ENCODE measurements around the gene DGKG.

DGKG gene

DNA sequence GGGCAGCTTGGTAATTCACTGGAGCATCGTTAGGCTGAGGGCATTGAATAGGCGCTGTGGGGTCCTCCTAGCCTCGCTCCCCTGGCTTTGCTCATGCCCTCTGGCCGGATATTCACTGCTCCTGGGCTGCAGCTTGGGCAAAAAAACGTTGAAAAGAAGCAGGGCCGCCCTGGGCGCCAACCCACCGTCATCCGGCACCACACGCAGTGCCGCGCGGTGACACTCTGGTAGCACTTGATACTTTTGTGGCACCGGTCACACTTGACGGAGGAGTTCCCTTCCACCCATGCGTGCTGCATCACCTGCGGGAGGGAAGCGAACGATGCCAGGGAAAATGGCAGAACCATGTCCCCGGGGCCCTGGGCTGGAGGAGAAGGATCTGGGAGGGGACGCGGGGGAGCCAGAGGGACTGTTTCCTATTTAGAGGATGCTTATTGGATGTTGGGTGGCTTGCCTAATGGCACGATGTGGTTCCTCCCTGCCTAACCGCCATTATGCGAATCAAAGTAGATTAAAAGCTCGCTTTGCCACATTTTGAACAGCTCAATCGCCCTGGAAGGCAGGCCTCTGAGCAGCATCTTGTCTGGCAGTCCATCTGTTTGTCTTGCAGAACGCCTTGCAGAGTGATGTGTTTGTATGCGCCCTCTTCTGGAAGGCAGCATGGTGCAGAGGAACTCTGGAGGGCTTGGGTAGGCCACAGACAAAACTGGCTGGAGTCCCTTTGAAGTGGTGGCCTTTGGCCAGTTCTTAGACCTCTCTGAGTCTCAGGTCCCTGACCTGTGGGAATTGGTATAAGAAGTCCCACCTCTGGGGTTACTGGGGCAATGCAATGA is 93.2 kb downstream of the DGKG start:
- Histone ChIP-seq H3K4me2 (ENCODE audit: low read depth, low read length, poor library complexity, severe bottlenecking) (no peak overlapping the region), H3K27me3 (ENCODE audit: insufficient read depth, low read length, poor library complexity, severe bottlenecking) (no peaks in the 10 kb centered on the region), H3K79me2 (ENCODE audit: insufficient read depth, low read length) (no peaks in the 10 kb centered on the region)

DNA sequence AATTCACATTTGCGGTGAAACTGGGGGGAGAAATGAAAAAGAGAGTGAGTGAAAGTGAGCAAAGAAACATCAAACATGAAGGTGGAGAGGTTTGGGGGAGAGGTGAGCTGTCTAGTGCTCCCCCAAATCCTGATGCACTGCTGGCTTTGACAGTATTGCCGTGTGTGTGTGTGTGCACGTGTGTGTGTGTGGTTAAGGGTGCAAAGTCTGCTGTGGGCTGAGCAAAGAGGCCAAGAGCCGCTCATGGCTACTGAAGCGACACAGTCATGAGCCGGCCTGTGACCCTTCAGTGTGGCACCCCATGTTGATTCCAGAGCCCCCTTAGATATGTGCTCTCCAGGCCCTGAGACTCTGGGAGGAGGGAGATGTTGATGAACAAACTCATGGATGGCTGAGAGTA is 94.3 kb downstream of the DGKG start:
- Histone ChIP-seq H3K4me1 (ENCODE audit: insufficient read depth, low read length, poor library complexity, severe bottlenecking) (no peaks in the 10 kb centered on the region), H3K79me2 (ENCODE audit: insufficient read depth, low read length) (no peaks in the 10 kb centered on the region), H3K27me3 (ENCODE audit: insufficient read depth, low read length, poor library complexity, severe bottlenecking) (no peaks in the 10 kb centered on the region), H4K20me1 (ENCODE audit: insufficient read depth, low read length, poor library complexity, severe bottlenecking) (no peaks in the 10 kb centered on the region), H3K4me2 (ENCODE audit: low read depth, low read length, poor library complexity, severe bottlenecking) (no peak overlapping the region), H3K36me3 (ENCODE audit: insufficient read depth, low read length) (no peaks in the 10 kb centered on the region), H3K9me2 (replicated peaks; ENCODE audit: low read depth, low read length) (no peaks in the 10 kb centered on the region), H3K4me3 (ENCODE audit: low read length, poor library complexity, severe bottlenecking) (no peak overlapping the region), H2AFZ (ENCODE audit: low read length) (no peak overlapping the region), H3F3A (ENCODE audit: low read depth) (no peaks in the 10 kb centered on the region), H3K9me3 (ENCODE audit: insufficient read depth, low read depth, low read length) (no peaks in the 10 kb centered on the region), H3K9ac (ENCODE audit: low read depth, low read length, poor library complexity, severe bottlenecking) (no peak overlapping the region)
- TF ChIP-seq, protein P1, sequence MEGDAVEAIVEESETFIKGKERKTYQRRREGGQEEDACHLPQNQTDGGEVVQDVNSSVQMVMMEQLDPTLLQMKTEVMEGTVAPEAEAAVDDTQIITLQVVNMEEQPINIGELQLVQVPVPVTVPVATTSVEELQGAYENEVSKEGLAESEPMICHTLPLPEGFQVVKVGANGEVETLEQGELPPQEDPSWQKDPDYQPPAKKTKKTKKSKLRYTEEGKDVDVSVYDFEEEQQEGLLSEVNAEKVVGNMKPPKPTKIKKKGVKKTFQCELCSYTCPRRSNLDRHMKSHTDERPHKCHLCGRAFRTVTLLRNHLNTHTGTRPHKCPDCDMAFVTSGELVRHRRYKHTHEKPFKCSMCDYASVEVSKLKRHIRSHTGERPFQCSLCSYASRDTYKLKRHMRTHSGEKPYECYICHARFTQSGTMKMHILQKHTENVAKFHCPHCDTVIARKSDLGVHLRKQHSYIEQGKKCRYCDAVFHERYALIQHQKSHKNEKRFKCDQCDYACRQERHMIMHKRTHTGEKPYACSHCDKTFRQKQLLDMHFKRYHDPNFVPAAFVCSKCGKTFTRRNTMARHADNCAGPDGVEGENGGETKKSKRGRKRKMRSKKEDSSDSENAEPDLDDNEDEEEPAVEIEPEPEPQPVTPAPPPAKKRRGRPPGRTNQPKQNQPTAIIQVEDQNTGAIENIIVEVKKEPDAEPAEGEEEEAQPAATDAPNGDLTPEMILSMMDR (conservative IDR thresholded peaks at IDR 0.05; ENCODE audit: low read length): no peak
- TF ChIP-seq EZH2phosphoT487 (IDR thresholded peaks at IDR 0.05; ENCODE audit: borderline replicate concordance): no peak

More for the DNA sequence above, 93.2 kb downstream of the DGKG start:
- H3K4me1 ChIP-seq (ENCODE audit: insufficient read depth, low read length, poor library complexity, severe bottlenecking): no peaks in the 10 kb centered on the region
- H3K9me3 ChIP-seq (ENCODE audit: insufficient read depth, low read depth, low read length): no peaks in the 10 kb centered on the region
- no peak for TF ChIP-seq EZH2phosphoT487 (IDR thresholded peaks at IDR 0.05; ENCODE audit: borderline replicate concordance)
- TF ChIP-seq, protein P1 (conservative IDR thresholded peaks at IDR 0.05; ENCODE audit: low read length): peak; percentile 52
- no peaks in the 10 kb centered on the region for H3K9me2 ChIP-seq (replicated peaks; ENCODE audit: low read depth, low read length)
- H3K4me3 ChIP-seq (ENCODE audit: low read length, poor library complexity, severe bottlenecking): no peak overlapping the region
- H3F3A ChIP-seq (ENCODE audit: low read depth): no peaks in the 10 kb centered on the region
- no peak overlapping the region for H2AFZ ChIP-seq (ENCODE audit: low read length)
- H3K36me3 ChIP-seq (ENCODE audit: insufficient read depth, low read length): no peaks in the 10 kb centered on the region
- no peak overlapping the region for H3K9ac ChIP-seq (ENCODE audit: low read depth, low read length, poor library complexity, severe bottlenecking)
- H4K20me1 ChIP-seq (ENCODE audit: insufficient read depth, low read length, poor library complexity, severe bottlenecking): no peaks in the 10 kb centered on the region

DNA sequence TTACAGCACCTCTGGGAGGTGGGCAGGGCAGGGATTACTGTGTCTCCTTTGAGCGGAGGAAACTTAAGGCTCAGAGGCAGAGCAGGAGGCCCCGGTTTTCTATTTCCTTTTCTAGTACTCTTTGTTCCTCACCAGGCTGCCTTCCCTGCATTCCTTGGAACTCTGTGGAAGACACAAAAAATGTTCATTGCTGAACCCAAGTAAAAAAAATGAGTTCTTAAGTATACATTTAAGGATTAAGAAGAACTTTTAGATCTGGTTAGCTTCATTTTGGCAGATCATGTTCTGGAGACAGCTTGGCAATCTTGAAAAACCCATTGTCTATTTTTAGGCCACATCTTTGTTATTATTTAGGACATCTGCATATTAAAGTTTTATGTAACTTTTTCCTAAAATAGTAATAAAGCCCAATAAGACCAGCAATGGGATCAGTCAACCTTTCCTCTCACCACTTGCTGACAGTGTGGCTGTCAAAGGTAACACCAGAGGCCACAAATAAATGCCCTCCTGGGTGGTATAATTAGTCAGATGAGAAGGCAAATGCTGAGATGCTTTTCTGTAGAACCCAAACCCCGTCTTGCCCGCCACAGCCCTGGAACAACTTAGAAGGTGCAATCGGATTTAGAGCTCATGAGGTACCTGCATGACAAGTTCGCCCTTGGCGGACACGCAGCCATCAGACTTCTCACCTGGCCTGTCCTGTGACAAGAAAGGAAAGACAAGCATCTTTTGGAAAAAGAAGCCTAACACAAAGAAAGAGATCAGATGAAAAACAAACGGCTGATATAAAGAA is 97.2 kb downstream of the DGKG start:
- H3K9ac ChIP-seq (ENCODE audit: low read depth, low read length, poor library complexity, severe bottlenecking): no peak overlapping the region
- H3K9me2 ChIP-seq (replicated peaks; ENCODE audit: low read depth, low read length): no peaks in the 10 kb centered on the region
- H3K4me3 ChIP-seq (ENCODE audit: low read length, poor library complexity, severe bottlenecking): no peak overlapping the region
- no peak overlapping the region for H3K4me2 ChIP-seq (ENCODE audit: low read depth, low read length, poor library complexity, severe bottlenecking)
- H3K4me1 ChIP-seq (ENCODE audit: insufficient read depth, low read length, poor library complexity, severe bottlenecking): peaks cover 3% of the 10 kb centered on the region
- no peak for TF ChIP-seq EZH2phosphoT487 (IDR thresholded peaks at IDR 0.05; ENCODE audit: borderline replicate concordance)
- TF ChIP-seq, protein P1 (conservative IDR thresholded peaks at IDR 0.05; ENCODE audit: low read length): no peak
- H3K79me2 ChIP-seq (ENCODE audit: insufficient read depth, low read length): no peaks in the 10 kb centered on the region
- H3K27me3 ChIP-seq (ENCODE audit: insufficient read depth, low read length, poor library complexity, severe bottlenecking): no peaks in the 10 kb centered on the region
- no peaks in the 10 kb centered on the region for H3K9me3 ChIP-seq (ENCODE audit: insufficient read depth, low read depth, low read length)
- no peaks in the 10 kb centered on the region for H3K36me3 ChIP-seq (ENCODE audit: insufficient read depth, low read length)
- no peaks in the 10 kb centered on the region for H3F3A ChIP-seq (ENCODE audit: low read depth)
- no peak overlapping the region for H2AFZ ChIP-seq (ENCODE audit: low read length)
- H4K20me1 ChIP-seq (ENCODE audit: insufficient read depth, low read length, poor library complexity, severe bottlenecking): no peaks in the 10 kb centered on the region
